WTC11 (cell line): Measurements from ENCODE around the gene EPGN. TPM values are rescaled to one million over a fixed set of nuclear protein-coding genes. Genes with fewer than 3 reads are reported as not detected.
A peak's percentile ranks its signal among the peaks of the same experiment; 100 is the strongest.

Experiments
- ATAC-seq: fragments of 200-7000 bp; cut with Tn5 transposase; 2 replicates; pipeline ENCODE4 v1.10.0; 2021; ENCODE audit warnings: mild to moderate bottlenecking, moderate library complexity
- CTCF ChIA-PET: fragments of 300-600 bp; sonication (Branson Sonifier 250); formaldehyde crosslinking; loops from one replicate; lab custom pipeline; 2021; ENCODE audit warnings: antibody characterized with exemption; lab: Charles Lee
- POLR2A ChIA-PET: fragments of 350-600 bp; sonication (Branson Sonifier 250); formaldehyde crosslinking; loops from one replicate; lab custom pipeline; 2021; ENCODE audit warnings: antibody characterized with exemption; lab: Charles Lee
- DNase-seq: peaks from one replicate; pipeline ENCODE4 v3.0.0; 2021; ENCODE audit warnings: low spot score
- H3K27ac Mint-ChIP-seq: 2 replicates; pipeline ENCODE4 v1.8.0; 2021; ENCODE audit warnings: mixed read lengths
- H3K27me3 Mint-ChIP-seq: 2 replicates; pipeline ENCODE4 v1.8.0; 2021; ENCODE audit warnings: low read depth, mild to moderate bottlenecking, moderate library complexity, mixed read lengths
- H3K36me3 Mint-ChIP-seq: 2 replicates; pipeline ENCODE4 v1.8.0; 2021; ENCODE audit warnings: mixed read lengths
- H3K4me1 Mint-ChIP-seq: 2 replicates; pipeline ENCODE4 v1.8.0; 2022; ENCODE audit warnings: mixed read lengths
- H3K4me3 Mint-ChIP-seq: 2 replicates; pipeline ENCODE4 v1.8.0; 2021; ENCODE audit warnings: mild to moderate bottlenecking, moderate library complexity, mixed read lengths
- H3K9me3 Mint-ChIP-seq: 2 replicates; pipeline ENCODE4 v1.8.0; 2021; ENCODE audit warnings: mixed read lengths
- ATF1 ChIP-seq: sonication (generic); formaldehyde crosslinking; IDR thresholded peaks from 2 replicates; pipeline ENCODE4 v1.8.1; 2023; ENCODE audit warnings: mild to moderate bottlenecking, moderate library complexity, missing genetic modification reagents
- ATF3 ChIP-seq: sonication (generic); formaldehyde crosslinking; conservative IDR thresholded peaks from 2 replicates; pipeline ENCODE4 v1.8.1; 2022; ENCODE audit warnings: mild to moderate bottlenecking, missing genetic modification reagents
- CBFB ChIP-seq: sonication (generic); formaldehyde crosslinking; IDR thresholded peaks from 2 replicates; pipeline ENCODE4 v1.8.1; 2022; ENCODE audit warnings: mild to moderate bottlenecking, low read depth, missing genetic modification reagents
- CDX4 ChIP-seq: fragments of 250-450 bp; sonication (Bioruptor Pico); IDR thresholded peaks from 2 replicates; pipeline ENCODE4 v1.9.0; 2021; ENCODE audit warnings: moderate library complexity, mild to moderate bottlenecking, inconsistent platforms, borderline replicate concordance
- CTCF ChIP-seq: fragments of 200-600 bp; IDR thresholded peaks from 2 replicates; pipeline ENCODE4 v1.8.0; 2022; ENCODE audit warnings: antibody characterized with exemption
- E2F5 ChIP-seq: sonication (generic); formaldehyde crosslinking; IDR thresholded peaks from 2 replicates; pipeline ENCODE4 v1.8.1; 2022; ENCODE audit warnings: mild to moderate bottlenecking, moderate library complexity, missing genetic modification reagents
- ELF4 ChIP-seq: sonication (generic); formaldehyde crosslinking; IDR thresholded peaks from 2 replicates; pipeline ENCODE4 v1.8.1; 2022; ENCODE audit warnings: low read depth, mild to moderate bottlenecking, moderate library complexity, missing genetic modification reagents
- JAZF1 ChIP-seq: fragments of 250-450 bp; sonication (Bioruptor Pico); IDR thresholded peaks from 2 replicates; pipeline ENCODE4 v1.9.0; 2021; ENCODE audit warnings: moderate library complexity, mild to moderate bottlenecking, inconsistent platforms
- NFE2L1 ChIP-seq: sonication (generic); formaldehyde crosslinking; IDR thresholded peaks from 2 replicates; pipeline ENCODE4 v1.8.1; 2023; ENCODE audit warnings: missing genetic modification reagents
- NR1H2 ChIP-seq: sonication (generic); formaldehyde crosslinking; IDR thresholded peaks from 2 replicates; pipeline ENCODE4 v1.9.0; 2021; ENCODE audit warnings: mild to moderate bottlenecking, moderate library complexity, missing genetic modification reagents
- PREB ChIP-seq: sonication (generic); formaldehyde crosslinking; IDR thresholded peaks from 2 replicates; pipeline ENCODE4 v1.8.1; 2022; ENCODE audit warnings: mild to moderate bottlenecking, missing genetic modification reagents, moderate library complexity, borderline replicate concordance
- PRRX2 ChIP-seq: fragments of 250-450 bp; sonication (Bioruptor Pico); IDR thresholded peaks from 2 replicates; pipeline ENCODE4 v1.8.0; 2021; ENCODE audit warnings: mild to moderate bottlenecking
- SOX15 ChIP-seq: fragments of 250-450 bp; sonication (Bioruptor Pico); IDR thresholded peaks from 2 replicates; pipeline ENCODE4 v1.9.0; 2021; ENCODE audit warnings: mild to moderate bottlenecking
- TP53 ChIP-seq: sonication (generic); formaldehyde crosslinking; IDR thresholded peaks from 2 replicates; pipeline ENCODE4 v1.8.1; 2023; ENCODE audit warnings: mild to moderate bottlenecking, missing genetic modification reagents
- USF1 ChIP-seq: sonication (generic); formaldehyde crosslinking; IDR thresholded peaks from 2 replicates; pipeline ENCODE4 v1.8.0; 2022; ENCODE audit warnings: mild to moderate bottlenecking, missing genetic modification reagents
- ZBTB21 ChIP-seq: sonication (generic); formaldehyde crosslinking; IDR thresholded peaks from 2 replicates; pipeline ENCODE4 v1.8.1; 2023; ENCODE audit warnings: mild to moderate bottlenecking, missing genetic modification reagents, borderline replicate concordance
- ZMAT4 ChIP-seq: fragments of 250-450 bp; sonication (Bioruptor Pico); IDR thresholded peaks from 2 replicates; pipeline ENCODE4 v1.9.0; 2021; ENCODE audit warnings: mild to moderate bottlenecking
- ZNF423 ChIP-seq: fragments of 250-450 bp; sonication (Bioruptor Pico); IDR thresholded peaks from 2 replicates; pipeline ENCODE4 v2.1.2; 2022; ENCODE audit warnings: mild to moderate bottlenecking, moderate library complexity
- total RNA-seq: library from RNA; stranded (reverse); gene quantifications from 3 replicates; pipeline ENCODE4 v1.2.3, GENCODE V29; 2021

Gene EPGN
- total RNA-seq, 1 experiment from 2014 or later, result not detected

GRCh38 chr4:74320559-74321118, 12.4 kb downstream of the EPGN start:
- DNase-seq (peak; percentile 52), ATAC-seq (peak; percentile 95)
- Mint-ChIP-seq H3K36me3 (no peaks in the 10 kb centered on the region), H3K27me3 (no peaks in the 10 kb centered on the region), H3K4me3 (no peak overlapping the region), H3K27ac (no peak overlapping the region), H3K9me3 (no peaks in the 10 kb centered on the region), H3K4me1 (peaks cover 21% of the 10 kb centered on the region)
- CTCF ChIA-PET, result interaction anchor here (0.7 to 3.7 kb wide), 12 partner anchors 13 to 473 kb away, joined by 3 to 13 read pairs (median 3); no protein-coding TSS in a partner anchor
- TF ChIP-seq ZNF423 (CRISPR knock-in tag), result 0 out of 2 replicates have a peak, but pooled peaks have one; percentile 29
- no peak for TF ChIP-seq CBFB (CRISPR knock-in tag)
- TF ChIP-seq CTCF, result peak; percentile 26; the same call in 1 of the 2 replicates
- POLR2A ChIA-PET, result no interaction called here

- CTCF ChIA-PET, result interaction anchor here (2.2 to 2.7 kb wide), 2 partner anchors 133 to 349 kb away, joined by 8 to 11 read pairs; no protein-coding TSS in a partner anchor
- no peak overlapping the region for H3K27ac Mint-ChIP-seq
- H3K36me3 Mint-ChIP-seq, result no peaks in the 10 kb centered on the region
- no peaks in the 10 kb centered on the region for H3K27me3 Mint-ChIP-seq
- no peak overlapping the region for H3K4me3 Mint-ChIP-seq
- no peak for TF ChIP-seq CDX4 (CRISPR knock-in tag)
- no peak for TF ChIP-seq ZMAT4 (CRISPR knock-in tag)
- no peak for TF ChIP-seq ATF1 (CRISPR knock-in tag)
- no peak for TF ChIP-seq CBFB (CRISPR knock-in tag)
- TF ChIP-seq TP53 (CRISPR knock-in tag), result no peak
- no peak for TF ChIP-seq ELF4 (CRISPR knock-in tag)
- no peak for TF ChIP-seq PREB (CRISPR knock-in tag)
- TF ChIP-seq ZBTB21 (CRISPR knock-in tag), result no peak
- no peak for TF ChIP-seq PRRX2 (CRISPR knock-in tag)
- TF ChIP-seq SOX15 (CRISPR knock-in tag), result no peak
- no peak for TF ChIP-seq NR1H2
- TF ChIP-seq NFE2L1 (CRISPR knock-in tag), result no peak
- no peak for TF ChIP-seq E2F5 (CRISPR knock-in tag)
- no peak for TF ChIP-seq USF1 (CRISPR knock-in tag)
- TF ChIP-seq JAZF1 (CRISPR knock-in tag), result no peak
- TF ChIP-seq ATF3 (CRISPR knock-in tag), result no peak
- TF ChIP-seq, all 79 proteins: peak for 0
- H3K4me1 Mint-ChIP-seq, result peaks cover 18% of the 10 kb centered on the region
- DNase-seq (no peak), ATAC-seq (no peak)
- H3K9me3 Mint-ChIP-seq, result no peaks in the 10 kb centered on the region
- POLR2A ChIA-PET, result no interaction called here
Measured at GRCh38 chr4:74322301-74322700, 14.0 kb downstream of the EPGN start.
